CD4-positive, alpha-beta memory T cell (primary cell): ENCODE results near the gene RNF220. TPM values are rescaled to one million over a fixed set of nuclear protein-coding genes. Genes with fewer than 3 reads are reported as not detected.
"Not testable (repeated sequence)": the region's sequence is repeated elsewhere in the genome, so short reads cannot be mapped to it uniquely, and the experiment has no call there.

Source experiments
- CTCF ChIA-PET: fragments of 350-600 bp; sonication (Branson Sonifier 250); formaldehyde crosslinking; loops from one replicate; lab custom pipeline; 2021; ENCODE audit warnings: inconsistent platforms; ENCODE audit not compliant: partially characterized antibody; lab: Charles Lee
- POLR2A ChIA-PET: fragments of 350-600 bp; sonication (Branson Sonifier 250); formaldehyde crosslinking; loops from one replicate; lab custom pipeline; 2021; ENCODE audit not compliant: partially characterized antibody; lab: Charles Lee
- DNase-seq, 5 donors: peaks; one replicate each; pipeline versions ENCODE4 v3.0.0 to v3.0.0-alpha.2; 2020 to 2022; ENCODE audit warnings: mixed read lengths in 1 of 5
- H3K27ac ChIP-seq: one replicate; pipeline ENCODE4 v1.7.0; 2013; ENCODE audit warnings: low read depth, low read length
- H3K27me3 ChIP-seq: 2 replicates; pipeline ENCODE4 v1.7.0; 2013; ENCODE audit warnings: mild to moderate bottlenecking, low read length, moderate library complexity; ENCODE audit not compliant: insufficient read depth
- H3K36me3 ChIP-seq: 2 replicates; pipeline ENCODE4 v1.7.0; 2013; ENCODE audit warnings: mild to moderate bottlenecking, low read length, moderate library complexity; ENCODE audit not compliant: insufficient read depth
- H3K4me1 ChIP-seq: 2 replicates; pipeline ENCODE4 v1.7.0; 2013; ENCODE audit warnings: mild to moderate bottlenecking, low read length, moderate library complexity; ENCODE audit not compliant: insufficient read depth
- H3K4me3 ChIP-seq, 2 donors: one replicate each; pipeline ENCODE4 v1.7.0; 2013; ENCODE audit warnings: low read length in 2 of 2, mild to moderate bottlenecking in 1 of 2
- H3K9me3 ChIP-seq, 2 donors: one replicate each; pipeline ENCODE4 v1.7.0; 2013; ENCODE audit warnings: low read length in 2 of 2, control low read depth in 1 of 2; ENCODE audit not compliant: control insufficient read depth in 1 of 2
- H3K27ac Mint-ChIP-seq, 7 donors: one replicate each; pipeline ENCODE4 v1.8.0; 2020 to 2021; ENCODE audit warnings: mixed read lengths in 7 of 7, mild to moderate bottlenecking in 6 of 7, inconsistent platforms in 3 of 7, moderate library complexity in 3 of 7
- H3K27me3 Mint-ChIP-seq, 2 donors: one replicate each; pipeline ENCODE4 v1.8.0; 2020 to 2021; ENCODE audit warnings: mixed read lengths in 2 of 2
- H3K36me3 Mint-ChIP-seq, 2 donors: one replicate each; pipeline ENCODE4 v1.8.0; 2020 to 2021; ENCODE audit warnings: mixed read lengths in 2 of 2, inconsistent platforms in 1 of 2, mild to moderate bottlenecking in 1 of 2
- H3K4me1 Mint-ChIP-seq, 4 donors: one replicate each; pipeline ENCODE4 v1.8.0; 2020 to 2021; ENCODE audit warnings: mixed read lengths in 4 of 4, mild to moderate bottlenecking in 1 of 4
- H3K4me3 Mint-ChIP-seq, 8 donors: one replicate each; pipeline ENCODE4 v1.8.0; 2020 to 2021; ENCODE audit warnings: mixed read lengths in 8 of 8, mild to moderate bottlenecking in 7 of 8, moderate library complexity in 6 of 8, inconsistent platforms in 3 of 8
- H3K9me3 Mint-ChIP-seq, 8 donors: one replicate each; pipeline ENCODE4 v1.8.0; 2020 to 2021; ENCODE audit warnings: mixed read lengths in 8 of 8, mild to moderate bottlenecking in 5 of 8, inconsistent platforms in 3 of 8, moderate library complexity in 1 of 8
- intact Hi-C: fragments of 100-400 bp; cut with micrococcal nuclease; formaldehyde crosslinking; loops from one replicate; pipeline ENCODE4 v1.15.1; 2023
- polyA plus RNA-seq, 2 donors: library from polyadenylated mRNA; unstranded; fragments of 300-500 nt; fragmentation: Illumina TruSeq; gene quantifications; one replicate each; pipeline ENCODE4 v1.2.3, GENCODE V29; 2021
- total RNA-seq, 2 experiments: library from RNA; stranded (reverse); gene quantifications; one replicate each; pipeline ENCODE4 v1.2.3, GENCODE V29; 2021

RNF220 gene
- total and polyA plus RNA-seq, 4 experiments from 2014 or later: 74.7 to 125 (median 111) TPM

DNA sequence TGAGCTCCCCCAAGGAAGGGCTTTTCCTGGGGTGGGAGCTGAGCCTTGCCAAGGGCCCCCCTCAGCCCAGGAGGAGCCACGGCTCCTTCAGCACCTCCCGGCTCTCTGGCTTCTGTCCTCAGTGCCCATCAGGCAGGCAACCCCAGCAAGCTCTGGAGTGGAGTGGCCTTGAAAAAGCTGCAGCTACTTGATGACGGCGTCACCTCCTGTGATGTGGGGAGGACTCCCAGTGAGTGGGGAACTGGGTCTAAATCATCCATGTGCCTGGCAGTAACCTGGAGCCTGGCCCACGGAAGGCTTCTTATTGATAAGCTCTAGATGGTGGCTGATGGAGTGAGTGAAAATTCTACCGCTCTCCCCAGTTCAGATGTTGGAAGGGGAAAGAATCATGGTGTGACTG lies 154.9 kb downstream of the RNF220 start:
- no peaks in the 10 kb centered on the region for H3K27me3 ChIP-seq
- peaks cover 9 to 12% of the 10 kb centered on the region in 2 donors for H3K27me3 Mint-ChIP-seq
- no peaks in the 10 kb centered on the region for H3K9me3 ChIP-seq
- H3K9me3 Mint-ChIP-seq: no peaks in the 10 kb centered on the region
- POLR2A ChIA-PET: no interaction called here
- H3K36me3 Mint-ChIP-seq: no peaks in the 10 kb centered on the region
- no peak overlapping the region for H3K27ac Mint-ChIP-seq
- no peak for DNase-seq
- H3K4me3 ChIP-seq: no peak overlapping the region
- H3K36me3 ChIP-seq: no peaks in the 10 kb centered on the region
- intact Hi-C loops: no loop called here
- CTCF ChIA-PET: interaction anchor here (1.9 kb wide), 1 partner anchor 12 kb away, joined by 5 read pairs; no protein-coding TSS in a partner anchor
- no peaks in the 10 kb centered on the region for H3K4me1 ChIP-seq
- no peaks in the 10 kb centered on the region for H3K4me1 Mint-ChIP-seq
- H3K4me3 Mint-ChIP-seq: no peak overlapping the region
- no peak overlapping the region for H3K27ac ChIP-seq

DNA sequence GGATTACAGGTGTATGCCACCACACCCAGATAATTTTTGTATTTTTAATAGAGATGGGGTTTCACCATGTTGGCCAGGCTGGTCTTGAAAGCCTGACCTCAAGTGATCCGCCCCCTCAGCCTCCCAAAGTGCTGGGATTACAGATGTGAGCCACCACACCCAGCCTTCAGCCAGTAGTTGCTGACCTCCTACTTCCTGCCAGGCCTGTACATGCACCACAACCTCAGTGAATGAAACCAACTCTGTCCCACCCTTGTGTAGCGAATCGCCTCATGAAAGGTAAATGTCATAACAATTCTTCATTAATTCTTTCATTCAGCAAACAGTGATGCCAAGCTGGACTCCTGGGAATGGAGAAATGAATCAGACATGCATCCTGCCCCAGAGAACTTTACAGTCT lies 155.6 kb downstream of the RNF220 start:
- H3K27ac Mint-ChIP-seq, H3K9me3 Mint-ChIP-seq, H3K27me3 ChIP-seq, H3K4me3 Mint-ChIP-seq, CTCF ChIA-PET, H3K36me3 ChIP-seq, H3K4me1 ChIP-seq, H3K4me3 ChIP-seq, H3K36me3 Mint-ChIP-seq, H3K9me3 ChIP-seq, POLR2A ChIA-PET, H3K27ac ChIP-seq, H3K4me1 Mint-ChIP-seq, DNase-seq, intact Hi-C loops: not testable (repeated sequence)
- peaks cover 8 to 12% of the 10 kb centered on the region in 2 donors for H3K27me3 Mint-ChIP-seq

DNA sequence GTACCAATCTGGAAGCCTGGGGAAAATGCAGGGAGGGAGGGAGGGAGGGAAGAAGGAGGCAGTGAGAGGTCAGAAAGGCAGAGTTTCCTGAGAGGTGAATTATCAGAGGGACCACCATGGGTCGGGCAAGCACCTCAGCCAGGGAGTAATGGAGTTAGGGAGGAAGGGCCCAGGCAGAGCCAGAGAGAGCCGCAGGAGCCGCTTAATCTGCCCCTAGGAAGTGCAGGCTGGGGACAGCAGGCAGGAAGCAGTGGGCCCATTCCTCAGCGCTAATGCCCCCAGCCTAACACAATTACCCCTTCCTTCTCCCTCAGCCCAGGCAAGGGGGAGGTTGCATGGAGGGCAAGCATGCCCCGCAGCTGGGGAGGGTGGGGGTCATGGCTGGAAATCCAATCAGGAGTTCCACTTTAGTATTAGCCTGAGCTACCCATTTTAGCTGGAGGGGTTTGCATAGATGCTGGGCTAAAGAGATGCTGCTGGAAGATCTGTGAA lies 160.2 kb downstream of the RNF220 start:
- no peaks in the 10 kb centered on the region for H3K36me3 ChIP-seq
- Mint-ChIP-seq H3K27ac (no peak overlapping the region), H3K9me3 (no peaks in the 10 kb centered on the region), H3K27me3 (peaks cover 9 to 19% of the 10 kb centered on the region in 2 donors), H3K4me1 (no peaks in the 10 kb centered on the region), H3K4me3 (no peak overlapping the region), H3K36me3 (no peaks in the 10 kb centered on the region)
- no peak overlapping the region for H3K27ac ChIP-seq
- intact Hi-C loops: no loop called here
- DNase-seq: no peak
- ChIA-PET POLR2A (no interaction called here), CTCF (no interaction called here)
- H3K27me3 ChIP-seq: no peaks in the 10 kb centered on the region
- H3K4me1 ChIP-seq: no peaks in the 10 kb centered on the region
- no peaks in the 10 kb centered on the region for H3K9me3 ChIP-seq
- H3K4me3 ChIP-seq: no peak overlapping the region

DNA sequence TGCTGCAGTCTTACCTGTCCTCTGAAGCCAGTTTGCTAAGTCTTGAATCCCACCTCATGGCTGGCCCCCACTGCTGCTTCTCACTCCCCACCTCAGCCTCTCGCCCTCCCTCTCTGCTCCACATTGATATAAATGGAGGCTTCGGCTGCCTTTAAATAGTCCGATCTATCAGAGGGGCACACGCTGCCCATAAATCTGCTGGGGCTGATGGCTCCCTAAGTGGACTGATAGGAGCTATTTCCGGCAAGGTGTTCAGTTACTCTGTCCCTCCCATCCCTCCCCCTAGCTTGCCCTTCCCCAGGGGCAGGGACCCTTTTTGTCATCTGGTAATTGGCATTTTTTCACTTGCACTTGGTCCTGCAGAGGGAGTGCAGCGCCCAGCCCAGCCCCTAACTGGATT lies 160.8 kb downstream of the RNF220 start:
- Mint-ChIP-seq H3K4me3 (no peak overlapping the region), H3K9me3 (no peaks in the 10 kb centered on the region), H3K4me1 (no peaks in the 10 kb centered on the region), H3K36me3 (no peaks in the 10 kb centered on the region), H3K27ac (no peak overlapping the region), H3K27me3 (peaks cover 9 to 19% of the 10 kb centered on the region in 2 donors)
- ChIA-PET CTCF (no interaction called here), POLR2A (no interaction called here)
- no peaks in the 10 kb centered on the region for H3K27me3 ChIP-seq
- H3K4me1 ChIP-seq: no peaks in the 10 kb centered on the region
- no peak overlapping the region for H3K4me3 ChIP-seq
- H3K27ac ChIP-seq: no peak overlapping the region
- no peak for DNase-seq
- H3K36me3 ChIP-seq: no peaks in the 10 kb centered on the region
- no peaks in the 10 kb centered on the region for H3K9me3 ChIP-seq
- intact Hi-C loops: no loop called here

DNA sequence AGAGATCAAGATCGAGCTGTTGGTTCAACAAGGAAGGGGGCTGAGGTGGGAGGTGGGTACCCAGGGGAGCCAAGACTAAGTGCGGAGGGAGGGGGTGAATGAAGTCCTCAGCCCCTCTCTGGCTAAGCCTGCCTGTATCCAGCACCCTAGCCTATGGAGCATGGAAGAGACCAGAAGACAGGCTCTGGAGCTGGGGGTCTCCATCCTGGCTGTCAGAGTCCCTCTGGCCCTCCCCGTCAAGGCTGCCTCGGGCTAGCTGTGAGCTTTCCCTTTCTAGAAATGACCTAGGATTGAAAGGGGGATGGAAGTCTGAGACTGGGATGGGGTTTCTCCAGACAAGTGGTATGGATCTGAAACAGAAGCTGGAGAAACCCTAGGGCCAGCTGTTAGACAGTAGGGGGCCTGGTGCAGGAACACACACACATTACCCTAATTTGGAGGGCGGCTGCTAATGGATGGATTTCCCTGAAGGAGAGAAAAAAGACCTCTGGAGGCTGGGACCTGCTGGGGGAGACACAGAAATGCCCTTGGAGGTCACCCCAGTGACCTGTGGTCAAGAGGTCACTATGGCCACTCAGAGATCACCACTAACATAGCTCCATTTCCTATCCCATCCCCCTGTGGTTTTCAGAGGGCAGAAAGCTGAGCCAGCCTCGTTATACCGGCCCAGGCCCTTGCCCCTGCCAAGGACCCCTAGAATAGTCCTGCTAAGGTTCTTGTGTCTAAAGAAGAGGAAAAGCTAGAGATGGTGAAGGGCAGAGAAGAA lies 161.4 kb downstream of the RNF220 start:
- H3K27me3 ChIP-seq: no peaks in the 10 kb centered on the region

DNA sequence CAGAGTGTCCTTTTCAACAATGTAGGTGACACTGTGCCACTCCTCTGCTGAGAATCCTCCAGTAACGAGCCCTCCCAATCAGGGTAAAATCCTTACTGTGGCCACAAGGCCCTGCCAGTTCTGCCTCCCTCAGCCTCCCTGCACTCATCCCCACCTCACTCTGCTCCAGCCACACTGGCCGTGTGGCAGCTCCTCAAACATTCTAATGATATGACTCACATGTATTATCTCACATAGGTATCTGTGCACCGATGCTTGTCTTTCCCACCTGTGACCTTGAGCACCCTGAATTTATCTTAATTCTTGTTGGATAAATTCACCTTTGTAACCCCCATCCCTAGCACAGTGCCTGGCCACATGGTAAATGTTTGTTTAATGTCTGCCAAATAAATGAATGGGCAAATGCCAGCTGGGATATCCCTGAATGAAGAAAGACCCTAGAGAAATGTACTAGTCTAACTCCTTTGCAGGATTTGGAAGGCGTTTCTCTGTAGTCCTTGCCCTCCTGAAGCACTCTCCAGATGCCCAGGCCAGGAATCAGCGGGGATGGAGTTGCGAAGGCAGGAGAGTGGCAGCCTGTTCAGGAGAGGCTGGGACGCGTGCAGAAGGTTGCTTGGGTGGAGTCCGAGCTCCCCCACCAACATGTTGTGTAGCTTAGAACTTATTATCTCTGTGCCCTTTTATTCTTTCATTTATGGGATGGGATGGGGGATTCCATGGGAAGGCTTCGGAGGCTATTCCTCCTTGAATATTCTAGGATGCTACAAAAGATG lies 163.3 kb downstream of the RNF220 start:
- Histone ChIP-seq H3K27ac (no peak overlapping the region), H3K4me1 (no peaks in the 10 kb centered on the region), H3K4me3 (no peak overlapping the region), H3K9me3 (no peaks in the 10 kb centered on the region), H3K27me3 (no peaks in the 10 kb centered on the region), H3K36me3 (no peaks in the 10 kb centered on the region)
- POLR2A ChIA-PET: no interaction called here
- H3K36me3 Mint-ChIP-seq: no peaks in the 10 kb centered on the region
- no peak overlapping the region for H3K27ac Mint-ChIP-seq
- CTCF ChIA-PET: interaction anchor here (6.8 kb wide), 1 partner anchor 83 kb away, joined by 153 read pairs; no protein-coding TSS in a partner anchor
- no peak for DNase-seq
- peaks cover 9 to 19% of the 10 kb centered on the region in 2 donors for H3K27me3 Mint-ChIP-seq
- H3K4me3 Mint-ChIP-seq: no peak overlapping the region
- no peaks in the 10 kb centered on the region for H3K9me3 Mint-ChIP-seq
- intact Hi-C loops: no loop called here
- no peaks in the 10 kb centered on the region for H3K4me1 Mint-ChIP-seq

More for the DNA sequence above, 161.4 kb downstream of the RNF220 start:
- no peaks in the 10 kb centered on the region for H3K36me3 ChIP-seq
- intact Hi-C loops: no loop called here
- H3K4me1 Mint-ChIP-seq: no peaks in the 10 kb centered on the region
- no peaks in the 10 kb centered on the region for H3K9me3 ChIP-seq
- no peak for DNase-seq
- H3K4me3 ChIP-seq: no peak overlapping the region
- no peak overlapping the region for H3K27ac Mint-ChIP-seq
- H3K4me3 Mint-ChIP-seq: no peak overlapping the region
- no peaks in the 10 kb centered on the region for H3K9me3 Mint-ChIP-seq
- H3K4me1 ChIP-seq: no peaks in the 10 kb centered on the region
- no peaks in the 10 kb centered on the region for H3K36me3 Mint-ChIP-seq
- ChIA-PET CTCF (interaction anchor here (1.5 kb wide), 1 partner anchor 29 kb away, joined by 6 read pairs; no protein-coding TSS in a partner anchor), POLR2A (no interaction called here)
- no peak overlapping the region for H3K27ac ChIP-seq
- H3K27me3 Mint-ChIP-seq: peaks cover 9 to 19% of the 10 kb centered on the region in 2 donors

DNA sequence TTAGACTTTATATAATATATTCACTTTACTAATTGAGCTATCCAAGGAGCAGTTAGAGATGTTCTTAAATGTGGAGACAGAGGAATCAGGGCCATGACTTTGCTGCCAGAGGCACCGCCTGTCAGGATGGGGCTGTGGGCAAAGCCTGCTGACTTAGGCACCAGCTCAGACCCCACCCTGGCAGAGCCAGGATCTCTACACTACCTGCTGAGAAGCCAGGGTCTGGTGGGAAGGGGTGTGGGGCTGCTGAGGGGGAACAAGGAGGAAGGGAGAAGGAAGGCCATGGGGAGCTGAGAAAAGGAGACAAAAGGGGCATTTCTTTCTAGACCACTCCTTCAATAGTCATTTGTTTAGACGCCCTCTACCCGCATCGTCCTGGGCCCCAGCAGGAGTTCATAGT lies 164.4 kb downstream of the RNF220 start:
- no peak for DNase-seq
- H3K4me3 ChIP-seq: no peak overlapping the region
- H3K4me1 ChIP-seq: no peaks in the 10 kb centered on the region
- peak overlapping the region in 1 of 7 donors; percentile 49 for H3K27ac Mint-ChIP-seq
- no peak overlapping the region for H3K27ac ChIP-seq
- H3K4me3 Mint-ChIP-seq: no peak overlapping the region
- no peaks in the 10 kb centered on the region for H3K36me3 ChIP-seq
- no peaks in the 10 kb centered on the region for H3K27me3 ChIP-seq
- CTCF ChIA-PET: interaction anchor here (1.1 to 6.8 kb wide), 2 partner anchors 23 to 82 kb away, joined by 3 to 153 read pairs; no protein-coding TSS in a partner anchor
- H3K9me3 ChIP-seq: no peaks in the 10 kb centered on the region
- H3K4me1 Mint-ChIP-seq: no peaks in the 10 kb centered on the region
- H3K36me3 Mint-ChIP-seq: no peaks in the 10 kb centered on the region
- peaks cover 7 to 18% of the 10 kb centered on the region in 2 donors for H3K27me3 Mint-ChIP-seq
- intact Hi-C loops: no loop called here
- no peaks in the 10 kb centered on the region for H3K9me3 Mint-ChIP-seq
- POLR2A ChIA-PET: interaction anchor here (0.7 kb wide), 1 partner anchor 83 kb away, joined by 3 read pairs; no protein-coding TSS in a partner anchor
